HL-60 (cell line): Measurements from ENCODE around the gene FREM2.

ENCODE experiments used
- DNase-seq, 2 experiments: peaks; one replicate each; pipeline ENCODE4 v3.0.0-alpha.2; 2010 to 2020; ENCODE audit warnings: low read depth in 1 of 2, low spot score in 1 of 2
- H3K27ac ChIP-seq: fragments of 250-450 bp; sonication (Bioruptor Pico); replicated peaks from 2 replicates; pipeline ENCODE4 v1.5.1; 2020; ENCODE audit warnings: mild to moderate bottlenecking, moderate library complexity
- H3K27me3 ChIP-seq: fragments of 250-450 bp; sonication (Bioruptor Pico); 2 replicates; pipeline ENCODE4 v1.5.1; 2021; ENCODE audit warnings: mild to moderate bottlenecking, moderate library complexity; ENCODE audit not compliant: insufficient read depth, poor library complexity, severe bottlenecking
- H3K4me3 ChIP-seq: replicated peaks from 2 replicates; pipeline ENCODE4 v1.5.1; 2011; ENCODE audit warnings: mild to moderate bottlenecking, control low read depth, low read length; ENCODE audit not compliant: insufficient read depth
- CTCF ChIP-seq: IDR thresholded peaks from one replicate; pipeline ENCODE4 v1.5.1; 2011; ENCODE audit warnings: low read length, control low read depth, inconsistent platforms; ENCODE audit not compliant: insufficient read depth
- GABPA ChIP-seq: IDR thresholded peaks from 2 replicates; pipeline ENCODE4 v1.6.1; 2012; ENCODE audit warnings: low read depth
- POLR2AphosphoS5 ChIP-seq: IDR thresholded peaks from 2 replicates; pipeline ENCODE4 v1.6.1; 2012; ENCODE audit warnings: low read depth
- REST ChIP-seq: IDR thresholded peaks from 2 replicates; pipeline ENCODE4 v1.6.1; 2012; ENCODE audit warnings: low read depth; ENCODE audit not compliant: insufficient replicate concordance
- SPI1 ChIP-seq: IDR thresholded peaks from 2 replicates; pipeline ENCODE4 v1.6.1; 2012; ENCODE audit warnings: low read depth, mild to moderate bottlenecking, borderline replicate concordance

Gene FREM2

GRCh38 chr13:38830442-38831045, 143.7 kb downstream of the FREM2 start:
- Histone ChIP-seq H3K4me3 (no peak overlapping the region), H3K27ac (no peak overlapping the region), H3K27me3 (no peaks in the 10 kb centered on the region)
- no peak for TF ChIP-seq CTCF
- DNase-seq: no peak

GRCh38 chr13:38844581-38844980, 157.7 kb downstream of the FREM2 start:
- DNase-seq: no peak
- Histone ChIP-seq H3K27ac (no peak overlapping the region), H3K27me3 (no peaks in the 10 kb centered on the region), H3K4me3 (no peak overlapping the region)
- no peak for TF ChIP-seq SPI1
- TF ChIP-seq CTCF: no peak
- TF ChIP-seq GABPA: no peak
- no peak for TF ChIP-seq REST
- no peak for TF ChIP-seq POLR2AphosphoS5

- DNase-seq: no peak
- Histone ChIP-seq H3K27ac (no peak overlapping the region), H3K27me3 (no peaks in the 10 kb centered on the region), H3K4me3 (no peak overlapping the region)
- TF ChIP-seq SPI1 (no peak), POLR2AphosphoS5 (no peak), REST (no peak), GABPA (no peak)
Measured at GRCh38 chr13:38848360-38848759, 161.5 kb downstream of the FREM2 start.

- Histone ChIP-seq H3K27me3 (no peaks in the 10 kb centered on the region), H3K27ac (no peak overlapping the region), H3K4me3 (no peak overlapping the region)
- no peak for DNase-seq
- no peak for TF ChIP-seq SPI1
- TF ChIP-seq POLR2AphosphoS5: no peak
- no peak for TF ChIP-seq CTCF
- no peak for TF ChIP-seq REST
- TF ChIP-seq GABPA: no peak
Measured at GRCh38 chr13:38849315-38849714, 162.4 kb downstream of the FREM2 start.
